H1 (cell line): ENCODE measurements around the gene SEMA6A. TPM values are rescaled to one million over a fixed set of nuclear protein-coding genes. Genes with fewer than 3 reads are reported as not detected.

Experiments used
- CTCF ChIA-PET: fragments of 300-600 bp; sonication (Branson Sonifier 250); formaldehyde crosslinking; loops from one replicate; lab custom pipeline; 2021; ENCODE audit not compliant: partially characterized antibody; lab: Charles Lee
- POLR2A ChIA-PET: fragments of 300-600 bp; sonication (Branson Sonifier 250); formaldehyde crosslinking; loops from one replicate; lab custom pipeline; 2021; ENCODE audit warnings: inconsistent platforms; ENCODE audit not compliant: partially characterized antibody; lab: Charles Lee
- DNase-seq, 2 experiments: peaks; one replicate each; pipeline versions ENCODE4 v3.0.0 to v3.0.0-alpha.2; 2010 to 2022; ENCODE audit warnings: low spot score in 2 of 2, low read depth in 1 of 2, mixed read lengths in 1 of 2
- FAIRE-seq: peaks from 2 replicates; lab custom pipeline; 2011; peaks lifted over from hg19 to GRCh38; lab: Jason Lieb, UNC
- H2AFZ ChIP-seq: 2 replicates; pipeline ENCODE4 v1.8.1; 2012; ENCODE audit warnings: low read length, inconsistent platforms
- H2AK5ac ChIP-seq: 2 replicates; pipeline ENCODE4 v1.6.1; 2013; ENCODE audit warnings: low read depth, low read length
- H2BK120ac ChIP-seq: replicated peaks from 2 replicates; pipeline ENCODE3; 2013; ENCODE audit warnings: low read depth, low read length, inconsistent platforms
- H2BK12ac ChIP-seq: 2 replicates; pipeline ENCODE4 v1.6.1; 2013; ENCODE audit warnings: low read depth, low read length
- H2BK15ac ChIP-seq: 2 replicates; pipeline ENCODE4 v1.6.1; 2013; ENCODE audit warnings: low read length
- H2BK20ac ChIP-seq: 2 replicates; pipeline ENCODE4 v1.6.1; 2013; ENCODE audit warnings: low read length
- H2BK5ac ChIP-seq: 2 replicates; pipeline ENCODE4 v1.6.1; 2013; ENCODE audit warnings: low read depth, low read length
- H3K14ac ChIP-seq: 2 replicates; pipeline ENCODE4 v1.6.1; 2013; ENCODE audit warnings: inconsistent platforms; ENCODE audit not compliant: insufficient read length
- H3K18ac ChIP-seq: 2 replicates; pipeline ENCODE4 v1.6.1; 2013; ENCODE audit warnings: low read length; ENCODE audit errors: extremely low read depth
- H3K23ac ChIP-seq: 2 replicates; pipeline ENCODE4 v1.6.1; 2013; ENCODE audit warnings: inconsistent platforms; ENCODE audit not compliant: insufficient read length
- H3K23me2 ChIP-seq: 2 replicates; pipeline ENCODE4 v1.6.1; 2013; ENCODE audit warnings: low read depth, low read length
- H3K27ac ChIP-seq: 2 replicates; pipeline ENCODE4 v1.6.1; 2011; ENCODE audit warnings: low read depth, low read length, inconsistent platforms
- H3K27me3 ChIP-seq, 4 experiments: replicated peaks in 1 of 4; 1 replicate in 1 of 4; 2 replicates in 3 of 4; pipeline versions ENCODE4 v1.6.1 to v1.8.1; 2011 to 2013; ENCODE audit warnings: low read length in 3 of 4, mild to moderate bottlenecking in 3 of 4, inconsistent platforms in 2 of 4, mixed read lengths in 2 of 4, moderate library complexity in 1 of 4; ENCODE audit not compliant: control insufficient read depth in 3 of 4, insufficient read depth in 3 of 4; ENCODE audit errors: extremely low read depth in 1 of 4
- H3K36me3 ChIP-seq, 4 experiments: 2 replicates each; pipeline versions ENCODE4 v1.6.1 to v1.8.1; 2011 to 2013; ENCODE audit warnings: mild to moderate bottlenecking in 4 of 4, low read length in 3 of 4, moderate library complexity in 2 of 4, control low read depth in 1 of 4, inconsistent platforms in 1 of 4; ENCODE audit not compliant: insufficient read depth in 4 of 4, control insufficient read depth in 2 of 4
- H3K4ac ChIP-seq: replicated peaks from 2 replicates; pipeline ENCODE3; 2013; ENCODE audit warnings: low read length, low read depth, mixed read lengths, inconsistent platforms; ENCODE audit not compliant: insufficient read length
- H3K4me1 ChIP-seq, 4 experiments: replicated peaks in 1 of 4; 1 replicate in 1 of 4; 2 replicates in 3 of 4; pipeline versions ENCODE4 v1.6.1 to v1.8.1; 2011 to 2013; ENCODE audit warnings: low read length in 3 of 4, inconsistent platforms in 2 of 4, mixed read lengths in 1 of 4; ENCODE audit not compliant: insufficient read depth in 4 of 4, control insufficient read depth in 3 of 4
- H3K4me2 ChIP-seq, 2 experiments: 2 replicates each; pipeline versions ENCODE4 v1.6.1 to v1.8.1; 2011 to 2013; ENCODE audit warnings: low read depth in 2 of 2, low read length in 2 of 2, control low read depth in 1 of 2, inconsistent platforms in 1 of 2, mild to moderate bottlenecking in 1 of 2; ENCODE audit not compliant: insufficient read depth in 1 of 2
- H3K4me3 ChIP-seq, 4 experiments: fragments of 200-600, 300-600 bp in 1 of 4; sonication (generic), shearing (Covaris generic), sonication (Bioruptor Twin) in 1 of 4; 2 replicates each; pipeline versions ENCODE4 v1.5.1 to v1.8.1; 2011 to 2016; ENCODE audit warnings: low read length in 4 of 4, low read depth in 3 of 4, control low read depth in 2 of 4, inconsistent platforms in 2 of 4, mild to moderate bottlenecking in 2 of 4, mixed read lengths in 1 of 4, moderate library complexity in 1 of 4; ENCODE audit not compliant: insufficient read depth in 2 of 4; ENCODE audit errors: extremely low read depth in 1 of 4
- H3K56ac ChIP-seq: replicated peaks from 2 replicates; pipeline ENCODE3; 2013; ENCODE audit warnings: low read depth, mild to moderate bottlenecking, mixed read lengths, low read length, inconsistent platforms; ENCODE audit not compliant: insufficient read length
- H3K79me1 ChIP-seq: 2 replicates; pipeline ENCODE4 v1.6.1; 2013; ENCODE audit warnings: low read depth, low read length, control low read depth
- H3K79me2 ChIP-seq, 2 experiments: 2 replicates each; pipeline versions ENCODE4 v1.6.1 to v1.8.1; 2012 to 2013; ENCODE audit warnings: low read length in 2 of 2, mild to moderate bottlenecking in 2 of 2, inconsistent platforms in 1 of 2; ENCODE audit not compliant: insufficient read depth in 2 of 2, control insufficient read depth in 1 of 2
- H3K9ac ChIP-seq, 4 experiments: replicated peaks in 1 of 4; 1 replicate in 1 of 4; 2 replicates in 3 of 4; pipeline versions ENCODE4 v1.6.1 to v1.8.1; 2011 to 2013; ENCODE audit warnings: low read depth in 3 of 4, low read length in 3 of 4, control low read depth in 2 of 4, mild to moderate bottlenecking in 2 of 4, moderate library complexity in 2 of 4, inconsistent platforms in 1 of 4; ENCODE audit errors: extremely low read depth in 1 of 4
- H3K9me3 ChIP-seq, 2 experiments: 2 replicates each; pipeline versions ENCODE4 v1.6.1 to v1.8.1; 2012 to 2013; ENCODE audit warnings: mild to moderate bottlenecking in 2 of 2, moderate library complexity in 2 of 2, control low read depth in 1 of 2, inconsistent platforms in 1 of 2, low read depth in 1 of 2, low read length in 1 of 2, mixed read lengths in 1 of 2; ENCODE audit not compliant: insufficient read depth in 2 of 2
- H4K20me1 ChIP-seq, 2 experiments: replicated peaks in 1 of 2; 2 replicates each; pipeline versions ENCODE3 to v1.8.1; 2011 to 2013; ENCODE audit warnings: inconsistent platforms in 2 of 2, low read length in 2 of 2, mild to moderate bottlenecking in 1 of 2; ENCODE audit not compliant: insufficient read depth in 2 of 2, control insufficient read depth in 1 of 2
- H4K5ac ChIP-seq: 2 replicates; pipeline ENCODE4 v1.6.1; 2013; ENCODE audit warnings: low read length, low read depth, mixed read lengths, inconsistent platforms; ENCODE audit not compliant: insufficient read length
- H4K8ac ChIP-seq: 2 replicates; pipeline ENCODE4 v1.8.0; 2013; ENCODE audit warnings: mild to moderate bottlenecking, moderate library complexity, low read length, inconsistent platforms; ENCODE audit not compliant: insufficient read depth; ENCODE audit errors: extremely low read depth
- H4K91ac ChIP-seq: replicated peaks from 2 replicates; pipeline ENCODE3; 2013; ENCODE audit warnings: low read length, mixed read lengths, inconsistent platforms; ENCODE audit not compliant: insufficient read length
- BCL11A ChIP-seq, 2 experiments: IDR thresholded peaks; one replicate each; pipeline ENCODE4 v1.6.1; 2011; ENCODE audit warnings: low read depth in 2 of 2, low read length in 2 of 2, mild to moderate bottlenecking in 2 of 2
- CEBPB ChIP-seq: IDR thresholded peaks from 2 replicates; pipeline ENCODE4 v1.6.1; 2012; ENCODE audit warnings: low read depth, low read length
- HDAC2 ChIP-seq, 2 experiments: fragments of 300-600 bp in 1 of 2; sonication (generic) in 1 of 2; IDR thresholded peaks; 2 replicates each; pipeline ENCODE4 v1.6.1; 2011 to 2012; ENCODE audit warnings: low read depth in 2 of 2, low read length in 2 of 2, mild to moderate bottlenecking in 2 of 2, moderate library complexity in 2 of 2, borderline replicate concordance in 1 of 2, inconsistent platforms in 1 of 2
- WGBS, 2 experiments: shearing (Covaris generic) in 1 of 2; methylation state at CpG; one replicate each; pipeline versions ENCODE4 v1.1.6 to v1.1.7; 2013 to 2015; ENCODE audit warnings: low lambda C conversion rate in 2 of 2, mixed read lengths in 2 of 2, inconsistent platforms in 1 of 2, low coverage in 1 of 2, missing lambda C conversion rate in 1 of 2; ENCODE audit not compliant: insufficient replicate concordance in 2 of 2, insufficient coverage in 1 of 2, insufficient read length in 1 of 2; ENCODE audit errors: extremely low coverage in 1 of 2, missing lambda C conversion rate in 1 of 2; 5-methylcytosine and 5-hydroxymethylcytosine counted together
- polyA plus RNA-seq, 7 experiments: library from polyadenylated mRNA; depleted of rRNA in 3 of 7; stranded (reverse) in 5 of 7; unstranded in 2 of 7; fragments of >200 nt in 5 of 7; fragments of 200-250 nt in 2 of 7; gene quantifications; 1 replicate in 5 of 7; 2 replicates in 1 of 7; 4 replicates in 1 of 7; pipeline versions ENCODE4 v1.2.1 to v1.2.3, GENCODE V29; 2011 to 2013; ENCODE audit warnings: missing spikeins in 2 of 7, mixed read lengths in 2 of 7
- total RNA-seq: library from RNA; stranded (reverse); fragmentation: NEBNext Ultra II Directional; extraction: Animal tissue kit (Norgen Biotek cat#: 25700); gene quantifications from 2 replicates; pipeline ENCODE4 v1.2.1, GENCODE V29; 2021
- TF ChIP-seq, protein P1 (sequence below), 3 experiments: IDR thresholded peaks; 1 replicate in 2 of 3; 2 replicates in 1 of 3; pipeline versions ENCODE4 v1.5.1 to v1.6.1; 2011; ENCODE audit warnings: low read length in 3 of 3, mild to moderate bottlenecking in 3 of 3, inconsistent platforms in 2 of 3, low read depth in 1 of 3, moderate library complexity in 1 of 3; ENCODE audit not compliant: insufficient read depth in 1 of 3; ENCODE audit errors: control extremely low read depth in 1 of 3

SEMA6A gene
- total and polyA plus RNA-seq, 2 of the 8 experiments (the other 6 are each of a cell fraction or from before 2014, with no cell fraction given) = 78.3 to 277 TPM

DNA sequence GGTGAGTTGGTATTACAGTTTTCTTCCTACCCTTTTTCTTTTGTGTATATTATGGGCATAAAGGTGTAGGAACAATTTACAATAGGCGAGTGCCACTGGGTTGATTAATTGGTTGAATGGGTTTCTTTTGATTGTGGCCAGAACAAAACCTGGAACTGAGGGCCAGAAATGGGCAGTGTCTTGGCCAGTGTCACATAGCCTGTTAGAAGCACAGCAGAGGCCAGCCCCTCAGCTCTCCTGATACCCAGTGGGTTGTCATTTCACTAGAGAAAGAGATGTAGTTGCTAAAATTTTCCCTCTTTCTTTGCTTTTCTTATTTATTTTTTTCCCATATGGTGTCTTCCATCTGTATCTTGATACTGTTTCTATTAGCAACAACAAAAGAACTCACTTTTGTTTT is 38.8 kb upstream of the SEMA6A start:
- Histone ChIP-seq H2AFZ (no peak overlapping the region), H3K79me2 (no peaks in the 10 kb centered on the region), H3K23me2 (no peaks in the 10 kb centered on the region), H2BK120ac (no peak overlapping the region), H4K91ac (no peak overlapping the region), H2BK20ac (no peak overlapping the region), H3K18ac (no peak overlapping the region), H3K4ac (no peak overlapping the region), H4K5ac (no peak overlapping the region), H3K4me1 (no peaks in the 10 kb centered on the region), H3K36me3 (no peaks in the 10 kb centered on the region), H3K4me3 (no peak overlapping the region), H3K4me2 (no peak overlapping the region), H2BK12ac (no peak overlapping the region), H3K79me1 (no peaks in the 10 kb centered on the region), H3K27ac (no peak overlapping the region), H2BK15ac (no peak overlapping the region), H2AK5ac (no peak overlapping the region), H2BK5ac (no peak overlapping the region), H3K14ac (no peak overlapping the region), H3K9ac (no peak overlapping the region), H3K9me3 (no peaks in the 10 kb centered on the region), H3K23ac (no peak overlapping the region), H3K27me3 (no peaks in the 10 kb centered on the region), H4K8ac (no peak overlapping the region), H3K56ac (no peak overlapping the region), H4K20me1 (no peaks in the 10 kb centered on the region)
- DNase-seq (no peak), FAIRE-seq (no peak)
- WGBS, 2 experiments = 97% methylated on average over 1 of the region's 1 CpG; no CpG with 5 or more reads in 1 of the 2 experiments
- TF ChIP-seq CEBPB (no peak), BCL11A (IDR thresholded peaks at IDR 0.05; ENCODE audit: low read depth in 2 of 2, low read length in 2 of 2) (no peak), HDAC2 (IDR thresholded peaks at IDR 0.05; ENCODE audit: borderline replicate concordance in 1 of 2, low read depth in 2 of 2, low read length in 2 of 2) (no peak)
- TF ChIP-seq, protein P1, sequence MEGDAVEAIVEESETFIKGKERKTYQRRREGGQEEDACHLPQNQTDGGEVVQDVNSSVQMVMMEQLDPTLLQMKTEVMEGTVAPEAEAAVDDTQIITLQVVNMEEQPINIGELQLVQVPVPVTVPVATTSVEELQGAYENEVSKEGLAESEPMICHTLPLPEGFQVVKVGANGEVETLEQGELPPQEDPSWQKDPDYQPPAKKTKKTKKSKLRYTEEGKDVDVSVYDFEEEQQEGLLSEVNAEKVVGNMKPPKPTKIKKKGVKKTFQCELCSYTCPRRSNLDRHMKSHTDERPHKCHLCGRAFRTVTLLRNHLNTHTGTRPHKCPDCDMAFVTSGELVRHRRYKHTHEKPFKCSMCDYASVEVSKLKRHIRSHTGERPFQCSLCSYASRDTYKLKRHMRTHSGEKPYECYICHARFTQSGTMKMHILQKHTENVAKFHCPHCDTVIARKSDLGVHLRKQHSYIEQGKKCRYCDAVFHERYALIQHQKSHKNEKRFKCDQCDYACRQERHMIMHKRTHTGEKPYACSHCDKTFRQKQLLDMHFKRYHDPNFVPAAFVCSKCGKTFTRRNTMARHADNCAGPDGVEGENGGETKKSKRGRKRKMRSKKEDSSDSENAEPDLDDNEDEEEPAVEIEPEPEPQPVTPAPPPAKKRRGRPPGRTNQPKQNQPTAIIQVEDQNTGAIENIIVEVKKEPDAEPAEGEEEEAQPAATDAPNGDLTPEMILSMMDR (IDR thresholded peaks at IDR 0.05; ENCODE audit: control extremely low read depth in 1 of 3, insufficient read depth in 1 of 3, low read depth in 1 of 3, low read length in 3 of 3) = no peak
- ChIA-PET POLR2A (no interaction called here), CTCF (interaction anchor here (1.1 to 1.2 kb wide), 2 partner anchors 21 to 38 kb away, joined by 3 read pairs; no protein-coding TSS in a partner anchor)
